Stimulated activated CD4-positive, alpha-beta T cell treated with anti-CD3 and anti-CD28 coated beads, Interleukin-2, amount 100 ng/mL, for 24 hours (primary cell): ENCODE measurements around the gene F13A1.
"Not testable (repeated sequence)": the region's sequence is repeated elsewhere in the genome, so short reads cannot be mapped to it uniquely, and the experiment has no call there.

Experiments used
- DNase-seq, 2 donors: peaks; one replicate each; pipeline ENCODE4 v3.0.0-alpha.2; 2020

Gene F13A1

GRCh38 chr6:6317825-6318733, 2.4 kb downstream of the F13A1 start:
- DNase-seq, result no peak

GRCh38 chr6:6317386-6317785, 3.1 kb downstream of the F13A1 start:
- DNase-seq, result no peak

- DNase-seq, result peak; percentile 29 to 48
Observed at GRCh38 chr6:6315660-6316059, 4.8 kb downstream of the F13A1 start.

- DNase-seq, result no peak
Observed at GRCh38 chr6:6314596-6314995, 5.9 kb downstream of the F13A1 start.

- DNase-seq, result no peak
Observed at GRCh38 chr6:6312901-6313441, 7.5 kb downstream of the F13A1 start.

- DNase-seq, result no peak
Observed at GRCh38 chr6:6305575-6305974, 14.9 kb downstream of the F13A1 start.

GRCh38 chr6:6300383-6300782, 20.1 kb downstream of the F13A1 start:
- not testable (repeated sequence) for DNase-seq

- DNase-seq, result no peak
Observed at GRCh38 chr6:6293317-6293716, 27.1 kb downstream of the F13A1 start.

- DNase-seq, result no peak
Observed at GRCh38 chr6:6287415-6287814, 33.0 kb downstream of the F13A1 start.

GRCh38 chr6:6285679-6286078, 34.8 kb downstream of the F13A1 start:
- DNase-seq, result no peak

- no peak for DNase-seq
Observed at GRCh38 chr6:6284221-6284966, 36.1 kb downstream of the F13A1 start.

GRCh38 chr6:6283746-6284145, 36.7 kb downstream of the F13A1 start:
- DNase-seq, result no peak

- no peak for DNase-seq
Observed at GRCh38 chr6:6282716-6283115, 37.7 kb downstream of the F13A1 start.

- no peak for DNase-seq
Observed at GRCh38 chr6:6277413-6277812, 43.0 kb downstream of the F13A1 start.

- DNase-seq, result no peak
Observed at GRCh38 chr6:6270948-6271535, 49.4 kb downstream of the F13A1 start.

- no peak for DNase-seq
Observed at GRCh38 chr6:6260196-6260722, 60.2 kb downstream of the F13A1 start.

- no peak for DNase-seq
Observed at GRCh38 chr6:6256886-6257285, 63.6 kb downstream of the F13A1 start.

- DNase-seq, result no peak
Observed at GRCh38 chr6:6256259-6256658, 64.2 kb downstream of the F13A1 start.

GRCh38 chr6:6251555-6252280, 68.7 kb downstream of the F13A1 start:
- no peak for DNase-seq

GRCh38 chr6:6248651-6249050, 71.8 kb downstream of the F13A1 start:
- DNase-seq, result no peak

- DNase-seq, result no peak
Observed at GRCh38 chr6:6246544-6246943, 73.9 kb downstream of the F13A1 start.

GRCh38 chr6:6244624-6245023, 75.8 kb downstream of the F13A1 start:
- no peak for DNase-seq
